ENCODE measurements around the gene FOXA1. TPM values are rescaled to one million over a fixed set of nuclear protein-coding genes. Genes with fewer than 3 reads are reported as not detected.

Gene FOXA1
- total RNA-seq, result not detected in 2 replicates

GRCh38 chr14:37594971-37595808, at the start of gene FOXA1, which contains the start of gene TTC6:
Gene FOXA1, minus strand, starts transcription at chr14:37595249. Its CDS starts 277 bp downstream, at chr14:37594972.
Gene TTC6, plus strand, starts transcription at chr14:37595629. Its CDS starts 26,436 bp downstream, at chr14:37622065.

Other genes with a start within 250 kb of the FOXA1 start
- gene TTC6, start 380 bp upstream of the FOXA1 start, total RNA-seq, result not detected in 2 replicates

All from cardiac atrium fibroblast (primary cell).